ENCODE results near the gene ZNF626. TPM values are rescaled to one million over a fixed set of nuclear protein-coding genes. Genes with fewer than 3 reads are reported as not detected.
"Not testable (repeated sequence)": the region's sequence is repeated elsewhere in the genome, so short reads cannot be mapped to it uniquely, and the experiment has no call there.

The ZNF626 gene
- total RNA-seq (10 to 100 TPM; 18.6 to 19.8 TPM), polyA plus RNA-seq (10 to 100 TPM in 1 of 2 donors, 1 to 10 TPM in 1; 9.7 to 18.0 TPM)

GRCh38 chr19:20661150-20661819 is at the start of gene ZNF626:
Gene ZNF626 (minus strand): TSS chr19:20661571. CDS start chr19:20661446, 125 bp downstream.
- Mint-ChIP-seq H3K36me3 (peaks cover 35 to 41% of the 10 kb centered on the region in 2 donors), H3K27me3 (no peaks in the 10 kb centered on the region), H3K4me1 (peaks cover 20 to 73% (median 46%) of the 10 kb centered on the region in 4 donors), H3K4me3 (peak within 1 kb of the TSS; percentile 90 to 98 (median 97)), H3K9me3 (peaks cover 0 to 38% (median 27%) of the 10 kb centered on the region in 8 donors), H3K27ac (peak within 1 kb of the TSS; percentile 91 to 98 (median 97))
- peak; percentile 88 to 95 (median 92) for DNase-seq
- Histone ChIP-seq H3K4me3 (ENCODE audit: low read length in 2 of 2) (peak within 1 kb of the TSS; percentile 36 to 60), H3K27ac (ENCODE audit: low read depth, low read length) (peak within 1 kb of the TSS; percentile 81), H3K27me3 (ENCODE audit: insufficient read depth, low read length) (no peaks in the 10 kb centered on the region), H3K4me1 (ENCODE audit: insufficient read depth, low read length) (peaks cover 12% of the 10 kb centered on the region), H3K36me3 (ENCODE audit: insufficient read depth, low read length) (peaks cover 9% of the 10 kb centered on the region), H3K9me3 (ENCODE audit: control insufficient read depth in 1 of 2, low read length in 2 of 2) (peaks cover 0 to 3% of the 10 kb centered on the region in 2 donors)
- ChIA-PET POLR2A (ENCODE audit: partially characterized antibody) (interaction anchor here (0.5 to 3.6 kb wide), 20 partner anchors 10 to 1391 kb away, joined by 3 to 47 read pairs (median 4); partner anchors contain the start of genes ZNF100, ZNF257, ZNF429 and ZNF430), CTCF (ENCODE audit: partially characterized antibody) (interaction anchor here (0.5 to 1.7 kb wide), 4 partner anchors 96 to 1192 kb away, joined by 3 to 7 read pairs (median 4); partner anchors contain the start of genes ZNF66 and ZNF737)
- intact Hi-C loops (cut with micrococcal nuclease), result loop anchor here (1.0 to 5.0 kb wide), 5 partner anchors 96 to 494 kb away; partner anchors contain the start of genes ZNF486, ZNF66, ZNF737 and ZNF85

DNA sequence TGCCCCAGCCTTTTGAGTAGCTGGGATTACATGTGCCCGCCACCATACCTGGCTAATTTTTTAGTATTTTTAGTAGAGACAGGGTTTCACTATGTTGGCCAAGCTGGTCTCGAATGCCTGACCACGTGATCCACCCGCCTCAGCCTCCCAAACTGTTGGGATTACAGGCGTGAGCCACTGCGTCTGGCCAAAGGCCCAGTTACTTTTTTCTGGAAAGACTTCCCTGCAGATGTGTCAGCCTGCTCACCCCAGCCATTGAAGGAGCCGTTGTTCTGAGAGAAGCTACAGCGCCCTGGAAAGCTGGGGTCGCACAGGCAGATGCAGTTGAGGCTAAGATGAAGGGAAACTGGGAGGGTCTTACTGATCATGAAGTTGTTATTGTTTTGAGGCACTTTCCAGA is 7.9 kb upstream of the ZNF626 start:
- H3K4me1 Mint-ChIP-seq, result peaks cover 2 to 7% (median 4%) of the 10 kb centered on the region in 4 donors
- Histone ChIP-seq H3K4me1 (ENCODE audit: insufficient read depth, low read length) (no peaks in the 10 kb centered on the region), H3K27ac (ENCODE audit: low read depth, low read length) (no peak overlapping the region), H3K36me3 (ENCODE audit: insufficient read depth, low read length) (no peaks in the 10 kb centered on the region), H3K27me3 (ENCODE audit: insufficient read depth, low read length) (no peaks in the 10 kb centered on the region), H3K4me3 (ENCODE audit: low read length in 2 of 2) (no peak overlapping the region), H3K9me3 (ENCODE audit: control insufficient read depth in 1 of 2, low read length in 2 of 2) (no peaks in the 10 kb centered on the region)
- peaks cover 0 to 8% (median 4%) of the 10 kb centered on the region in 8 donors for H3K9me3 Mint-ChIP-seq
- intact Hi-C loops (cut with micrococcal nuclease), result no loop called here
- H3K36me3 Mint-ChIP-seq, result no peaks in the 10 kb centered on the region
- H3K27ac Mint-ChIP-seq, result no peak overlapping the region
- DNase-seq, result no peak
- POLR2A ChIA-PET (ENCODE audit: partially characterized antibody), result no interaction called here
- H3K4me3 Mint-ChIP-seq, result no peak overlapping the region
- CTCF ChIA-PET (ENCODE audit: partially characterized antibody), result no interaction called here
- peaks cover 0 to 2% of the 10 kb centered on the region in 2 donors for H3K27me3 Mint-ChIP-seq

DNA sequence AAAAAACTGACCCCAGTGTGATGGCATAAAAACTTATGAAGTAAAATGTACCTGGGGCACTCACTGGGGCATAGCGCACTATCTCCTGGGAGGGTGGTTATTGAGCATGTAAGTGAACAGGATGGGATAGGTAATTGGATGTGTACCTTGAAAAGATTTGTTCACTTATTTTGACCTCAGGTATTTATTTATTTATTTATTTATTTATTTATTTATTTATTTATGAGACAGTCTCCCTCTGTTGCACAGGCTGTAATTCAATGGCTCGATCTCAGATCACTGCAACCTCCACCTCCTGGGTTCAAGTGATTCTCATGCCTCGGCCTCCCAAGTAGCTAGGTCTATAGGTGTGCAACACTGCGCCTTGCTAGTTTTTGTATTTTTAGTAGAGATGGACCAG is 5.9 kb upstream of the ZNF626 start:
- intact Hi-C loops (cut with micrococcal nuclease), result no loop called here
- no peaks in the 10 kb centered on the region for H3K4me1 ChIP-seq (ENCODE audit: insufficient read depth, low read length)
- CTCF ChIA-PET (ENCODE audit: partially characterized antibody), result no interaction called here

DNA sequence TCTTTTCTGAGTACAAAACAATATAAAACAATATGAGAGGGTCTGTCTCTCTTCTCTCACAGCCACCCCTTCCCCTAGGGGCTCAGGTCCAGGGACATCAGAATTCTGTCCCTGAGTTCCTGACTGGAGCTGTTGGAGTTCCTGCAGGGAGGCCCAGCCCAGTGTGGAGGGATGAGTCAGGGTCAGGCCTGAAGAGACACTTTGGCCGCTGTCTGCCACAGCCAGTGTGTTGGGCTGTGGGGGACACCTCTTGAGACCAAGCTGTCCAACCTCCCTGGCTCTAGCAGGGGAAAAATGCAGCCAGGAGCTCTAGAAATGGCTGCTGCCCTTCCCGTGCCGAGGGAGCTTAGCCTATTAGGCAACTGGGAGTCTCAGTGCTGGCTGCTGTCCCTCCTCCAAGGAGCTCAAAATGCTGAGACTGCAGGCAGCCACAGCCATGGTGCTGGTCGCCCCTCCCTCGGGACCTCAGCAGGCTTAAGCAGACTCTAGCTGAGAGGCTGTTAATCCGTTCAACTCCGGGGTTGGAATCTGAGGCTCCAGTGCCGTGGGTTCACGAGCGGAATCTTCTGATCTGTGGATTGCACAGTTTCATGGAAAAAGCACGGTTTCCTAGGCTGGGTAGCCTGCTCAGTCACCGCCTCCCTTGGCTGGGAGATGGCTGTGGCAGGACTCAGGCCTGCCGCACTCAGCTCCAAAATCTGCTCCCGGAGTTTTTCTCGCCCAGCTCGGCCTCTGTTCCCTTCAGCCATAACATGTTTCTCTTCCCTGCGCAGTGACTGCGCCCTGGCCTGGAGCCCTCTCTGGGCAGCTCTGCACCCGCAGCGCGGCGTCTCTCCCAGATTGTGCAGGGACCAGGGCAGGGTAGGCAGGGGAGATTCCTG is 3.8 kb upstream of the ZNF626 start:
- peak overlapping the region in 6 of 8 donors; percentile 71 to 90 (median 82) for H3K4me3 Mint-ChIP-seq
- no peaks in the 10 kb centered on the region for H3K9me3 ChIP-seq (ENCODE audit: control insufficient read depth in 1 of 2, low read length in 2 of 2)
- H3K27ac Mint-ChIP-seq, result peak overlapping the region in 2 of 7 donors; percentile 68 to 85
- no peak overlapping the region for H3K27ac ChIP-seq (ENCODE audit: low read depth, low read length)
- peaks cover 0 to 2% of the 10 kb centered on the region in 2 donors for H3K27me3 Mint-ChIP-seq
- peaks cover 0 to 15% (median 7%) of the 10 kb centered on the region in 8 donors for H3K9me3 Mint-ChIP-seq
- H3K27me3 ChIP-seq (ENCODE audit: insufficient read depth, low read length), result no peaks in the 10 kb centered on the region
- peaks cover 8% of the 10 kb centered on the region for H3K4me1 ChIP-seq (ENCODE audit: insufficient read depth, low read length)
- no peak for DNase-seq
- no peaks in the 10 kb centered on the region for H3K36me3 ChIP-seq (ENCODE audit: insufficient read depth, low read length)
- ChIA-PET POLR2A (ENCODE audit: partially characterized antibody) (interaction anchor here (1.0 kb wide), 1 partner anchor 258 kb away, joined by 3 read pairs; the partner anchor contains the start of gene ZNF85), CTCF (ENCODE audit: partially characterized antibody) (no interaction called here)
- H3K4me1 Mint-ChIP-seq, result peaks cover 7 to 45% (median 25%) of the 10 kb centered on the region in 4 donors
- no peak overlapping the region for H3K4me3 ChIP-seq (ENCODE audit: low read length in 2 of 2)
- intact Hi-C loops (cut with micrococcal nuclease), result loop anchor here (5.0 kb wide), 2 partner anchors 257 to 498 kb away; partner anchors contain the start of genes ZNF486 and ZNF85
- H3K36me3 Mint-ChIP-seq, result peaks cover 4 to 9% of the 10 kb centered on the region in 2 donors

More for the DNA sequence above, 5.9 kb upstream of the ZNF626 start:
- DNase-seq, result no peak
- peaks cover 4 to 27% (median 13%) of the 10 kb centered on the region in 4 donors for H3K4me1 Mint-ChIP-seq
- POLR2A ChIA-PET (ENCODE audit: partially characterized antibody), result no interaction called here
- H3K27ac ChIP-seq (ENCODE audit: low read depth, low read length), result no peak overlapping the region
- H3K27me3 Mint-ChIP-seq, result peaks cover 0 to 2% of the 10 kb centered on the region in 2 donors
- peaks cover 0 to 13% (median 4%) of the 10 kb centered on the region in 8 donors for H3K9me3 Mint-ChIP-seq
- no peak overlapping the region for H3K4me3 ChIP-seq (ENCODE audit: low read length in 2 of 2)
- no peak overlapping the region for H3K4me3 Mint-ChIP-seq
- H3K9me3 ChIP-seq (ENCODE audit: control insufficient read depth in 1 of 2, low read length in 2 of 2), result no peaks in the 10 kb centered on the region
- no peak overlapping the region for H3K27ac Mint-ChIP-seq
- no peaks in the 10 kb centered on the region for H3K36me3 ChIP-seq (ENCODE audit: insufficient read depth, low read length)
- no peaks in the 10 kb centered on the region for H3K27me3 ChIP-seq (ENCODE audit: insufficient read depth, low read length)
- H3K36me3 Mint-ChIP-seq, result peaks cover 0 to 2% of the 10 kb centered on the region in 2 donors

DNA sequence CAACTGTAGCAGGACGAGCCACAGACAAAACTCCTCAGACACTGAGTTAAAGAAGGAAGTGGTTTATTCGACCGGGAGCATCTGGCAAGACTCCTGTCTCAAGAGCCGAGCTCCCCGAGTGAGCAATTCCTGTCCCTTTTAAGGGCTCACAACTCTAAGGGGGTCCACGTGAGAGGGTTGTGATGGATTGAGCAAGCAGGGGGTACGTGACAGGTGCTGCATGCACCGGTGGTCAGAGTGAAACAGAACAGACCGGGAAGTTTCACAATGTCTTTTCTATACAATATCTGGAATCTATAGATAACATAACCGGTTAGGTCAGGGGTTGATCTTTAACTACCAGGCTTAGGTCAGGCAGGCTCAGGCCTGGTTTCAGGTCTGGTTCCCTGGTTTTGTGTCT is 3.1 kb upstream of the ZNF626 start:
- peaks cover 7 to 50% (median 25%) of the 10 kb centered on the region in 4 donors for H3K4me1 Mint-ChIP-seq
- intact Hi-C loops (cut with micrococcal nuclease), result loop anchor here (5.0 kb wide), 2 partner anchors 258 to 497 kb away; partner anchors contain the start of genes ZNF486 and ZNF85
- DNase-seq; POLR2A ChIA-PET (ENCODE audit: partially characterized antibody); H3K9me3 ChIP-seq (ENCODE audit: control insufficient read depth in 1 of 2, low read length in 2 of 2); CTCF ChIA-PET (ENCODE audit: partially characterized antibody); H3K36me3 ChIP-seq (ENCODE audit: insufficient read depth, low read length); H3K27ac ChIP-seq (ENCODE audit: low read depth, low read length); H3K27me3 Mint-ChIP-seq; H3K27me3 ChIP-seq (ENCODE audit: insufficient read depth, low read length); H3K4me3 ChIP-seq (ENCODE audit: low read length in 2 of 2): not testable (repeated sequence)
- peaks cover 12% of the 10 kb centered on the region for H3K4me1 ChIP-seq (ENCODE audit: insufficient read depth, low read length)
- peaks cover 7 to 12% of the 10 kb centered on the region in 2 donors for H3K36me3 Mint-ChIP-seq
- H3K27ac Mint-ChIP-seq, result peak overlapping the region in 6 of 7 donors; percentile 14 to 85 (median 58)
- H3K4me3 Mint-ChIP-seq, result peak overlapping the region; percentile 70 to 90 (median 79)
- H3K9me3 Mint-ChIP-seq, result peaks cover 0 to 17% (median 7%) of the 10 kb centered on the region in 8 donors

GRCh38 chr19:20662421-20663105 is 1.2 kb upstream of the ZNF626 start:
- no peak for DNase-seq
- peaks cover 15 to 64% (median 38%) of the 10 kb centered on the region in 4 donors for H3K4me1 Mint-ChIP-seq
- peaks cover 0 to 31% (median 19%) of the 10 kb centered on the region in 8 donors for H3K9me3 Mint-ChIP-seq
- H3K4me3 ChIP-seq (ENCODE audit: low read length in 2 of 2), result no peak overlapping the region
- no peaks in the 10 kb centered on the region for H3K27me3 ChIP-seq (ENCODE audit: insufficient read depth, low read length)
- POLR2A ChIA-PET (ENCODE audit: partially characterized antibody), result interaction anchor here (1.4 to 2.4 kb wide), 2 partner anchors 97 to 114 kb away, joined by 5 to 24 read pairs; partner anchors contain the start of genes ZNF66 and ZNF737
- H3K27ac ChIP-seq (ENCODE audit: low read depth, low read length), result no peak overlapping the region
- H3K4me1 ChIP-seq (ENCODE audit: insufficient read depth, low read length), result peaks cover 12% of the 10 kb centered on the region
- H3K4me3 Mint-ChIP-seq, result peak overlapping the region in 3 of 8 donors; percentile 3 to 59 (median 3)
- H3K36me3 Mint-ChIP-seq, result peaks cover 23 to 30% of the 10 kb centered on the region in 2 donors
- H3K36me3 ChIP-seq (ENCODE audit: insufficient read depth, low read length), result peaks cover 9% of the 10 kb centered on the region
- no peaks in the 10 kb centered on the region for H3K27me3 Mint-ChIP-seq
- H3K27ac Mint-ChIP-seq, result peak overlapping the region in 4 of 7 donors; percentile 17 to 24 (median 20)
- CTCF ChIA-PET (ENCODE audit: partially characterized antibody), result interaction anchor here (0.8 to 1.5 kb wide), 3 partner anchors 19 to 610 kb away, joined by 3 read pairs; partner anchors contain the start of gene ZNF737
- H3K9me3 ChIP-seq (ENCODE audit: control insufficient read depth in 1 of 2, low read length in 2 of 2), result no peaks in the 10 kb centered on the region
- intact Hi-C loops (cut with micrococcal nuclease), result loop anchor here (5.0 kb wide), 2 partner anchors 260 to 495 kb away; partner anchors contain the start of genes ZNF486 and ZNF85
